ENCODE results near the gene PRAMEF13. TPM values are rescaled to one million over a fixed set of nuclear protein-coding genes. Genes with fewer than 3 reads are reported as not detected.
"Not testable (repeated sequence)": the region's sequence is repeated elsewhere in the genome, so short reads cannot be mapped to it uniquely, and the experiment has no call there.

Gene PRAMEF13, protein sequence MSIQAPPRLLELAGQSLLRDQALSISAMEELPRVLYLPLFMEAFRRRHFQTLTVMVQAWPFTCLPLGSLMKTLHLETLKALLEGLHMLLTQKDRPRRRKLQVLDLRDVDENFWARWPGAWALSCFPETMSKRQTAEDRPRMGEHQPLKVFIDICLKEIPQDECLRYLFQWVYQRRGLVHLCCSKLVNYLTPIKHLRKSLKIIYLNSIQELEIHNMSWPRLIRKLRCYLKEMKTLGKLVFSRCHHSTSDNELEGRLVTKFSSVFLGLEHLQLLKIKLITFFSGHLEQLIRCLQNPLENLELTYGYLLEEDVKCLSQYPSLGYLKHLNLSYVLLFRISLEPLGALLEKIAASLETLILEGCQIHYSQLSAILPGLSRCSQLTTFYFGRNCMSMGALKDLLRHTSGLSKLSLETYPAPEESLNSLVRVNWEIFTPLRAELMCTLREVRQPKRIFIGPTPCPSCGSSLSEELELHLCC
- not detected for polyA plus RNA-seq (2012; ENCODE audit: insufficient read depth, insufficient read length)

DNA sequence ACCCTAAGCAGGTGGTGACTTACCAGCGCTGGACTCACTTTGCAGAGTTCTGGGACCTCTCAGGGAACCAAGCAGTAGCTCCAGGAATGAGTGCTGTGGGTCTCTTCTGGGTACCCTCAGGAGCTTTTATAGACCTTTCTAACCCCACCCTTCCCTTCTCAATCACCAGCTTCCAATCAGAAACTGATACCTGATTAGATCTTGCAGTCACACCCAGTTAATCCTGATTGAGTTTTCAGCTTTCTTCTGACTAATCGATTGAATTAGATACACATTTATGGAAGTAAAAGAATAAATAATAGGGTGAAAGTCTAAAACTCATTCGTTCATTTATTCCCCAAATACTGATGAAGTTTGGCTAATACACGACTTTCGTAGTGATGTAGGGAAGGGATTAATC lies at the start of gene PRAMEF13:
Gene PRAMEF13 (minus strand): TSS at position 101 of the 400 bp plus-strand sequence. CDS start 1,820 bp downstream, outside the sequence.
- not testable (repeated sequence) for H3K4me3 ChIP-seq (ENCODE audit: low read length); DNase-seq (ENCODE audit: low read depth, low spot score)

DNA sequence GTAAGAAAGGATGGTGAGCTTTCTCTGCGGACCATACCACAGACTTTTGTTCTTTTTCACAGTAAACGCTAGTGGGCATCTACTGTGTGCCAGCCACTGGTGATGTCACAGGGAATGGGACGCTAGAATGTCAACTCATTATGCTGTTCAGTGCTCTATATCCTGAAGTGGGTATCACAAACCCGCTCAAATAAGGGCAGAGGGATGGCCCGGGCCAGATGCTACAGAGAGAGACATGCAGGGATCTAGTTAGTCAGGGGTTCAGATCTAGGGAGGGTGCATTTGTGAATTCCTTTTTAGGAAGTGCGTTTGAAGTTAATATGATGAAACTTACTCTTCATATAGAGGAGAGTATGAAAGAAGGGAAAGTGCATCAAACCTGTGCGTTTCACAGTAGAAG lies 45.9 kb upstream of the PRAMEF13 start:
- not testable (repeated sequence) for H3K4me3 ChIP-seq (ENCODE audit: low read length); DNase-seq (ENCODE audit: low read depth, low spot score)

DNA sequence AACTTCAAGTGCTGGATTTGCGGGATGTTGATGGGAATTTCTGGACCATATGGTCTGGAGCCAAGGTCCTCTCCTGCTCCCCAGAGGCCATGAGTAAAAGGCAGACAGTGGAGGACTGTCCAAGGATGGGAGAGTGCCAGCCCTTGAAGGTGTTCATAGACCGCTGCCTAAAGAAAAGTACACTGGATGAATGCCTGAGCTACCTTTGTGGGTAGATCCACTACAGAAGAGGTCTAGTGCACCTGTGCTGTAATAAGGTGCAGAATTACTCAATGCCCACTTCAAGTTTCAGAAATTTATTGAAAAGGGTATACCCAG lies 45.3 kb upstream of the PRAMEF13 start:
- DNase-seq (ENCODE audit: low read depth, low spot score); H3K4me3 ChIP-seq (ENCODE audit: low read length): not testable (repeated sequence)

DNA sequence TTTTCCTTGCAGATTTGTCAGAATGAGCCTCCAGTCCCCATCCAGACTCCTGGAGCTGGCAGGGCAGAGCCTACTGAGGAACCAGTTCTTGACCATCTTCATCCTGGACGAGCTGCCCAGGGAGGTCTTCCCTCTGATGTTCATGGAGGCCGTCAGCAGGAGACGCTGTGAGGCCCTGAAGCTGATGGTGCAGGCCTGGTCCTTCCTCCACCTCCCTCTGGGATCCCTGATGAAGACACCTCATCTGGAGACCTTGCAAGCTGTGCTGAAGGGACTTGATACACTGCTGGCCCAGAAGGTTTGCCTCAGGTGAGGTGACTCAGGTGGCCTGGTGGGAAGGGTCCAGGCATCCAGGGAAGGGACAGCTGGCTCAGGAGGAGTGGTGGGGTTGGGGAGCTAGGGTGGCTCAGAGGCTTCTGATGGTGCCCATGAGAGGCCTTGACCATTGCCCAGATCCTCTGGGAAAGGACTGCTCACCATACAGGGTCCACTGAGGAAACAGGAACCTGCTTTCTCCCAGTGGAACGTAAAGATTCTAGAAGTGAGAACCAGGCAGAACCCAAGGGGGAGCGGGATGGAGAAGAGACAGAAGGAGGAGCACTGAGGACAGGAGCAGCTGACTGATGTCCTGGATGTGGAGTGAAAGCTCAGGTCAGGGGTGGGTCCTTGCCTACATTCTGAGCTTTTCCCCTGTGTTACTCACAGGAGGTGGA lies 44.8 kb upstream of the PRAMEF13 start:
- not testable (repeated sequence) for H3K4me3 ChIP-seq (ENCODE audit: low read length); DNase-seq (ENCODE audit: low read depth, low spot score)

DNA sequence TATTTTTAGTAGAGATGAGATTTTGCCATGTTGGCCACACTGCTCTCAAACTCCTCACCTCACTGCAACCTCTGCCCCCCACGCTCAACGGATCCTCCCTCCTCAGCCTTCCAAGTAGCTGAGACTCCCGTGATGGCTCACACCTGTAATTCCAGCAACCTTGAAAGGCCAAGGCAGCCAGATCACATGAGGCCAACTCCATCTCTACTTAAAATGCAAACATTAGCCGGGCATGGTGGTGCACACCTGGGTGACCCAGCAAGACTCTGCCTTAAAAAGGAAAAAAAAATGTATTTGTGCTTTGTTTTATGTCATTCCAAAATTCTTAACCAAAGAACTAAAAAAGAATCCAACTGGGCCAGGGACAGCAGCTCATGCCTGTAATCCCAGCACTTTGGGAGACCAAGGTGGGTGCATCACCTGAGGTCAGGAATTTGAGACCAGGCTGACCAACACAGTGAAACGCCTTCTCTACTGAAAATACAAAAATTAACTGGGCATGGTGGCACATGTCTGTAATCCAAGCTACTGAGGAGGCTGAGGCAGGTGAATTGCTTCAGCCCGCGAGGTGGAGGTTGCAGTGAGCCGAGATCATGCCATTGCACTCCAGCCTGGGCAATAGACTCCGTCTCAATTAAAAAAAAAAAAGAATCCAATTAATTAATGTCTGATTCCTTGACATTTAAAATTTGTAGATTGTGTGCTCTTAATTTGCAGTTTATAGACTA lies 42.5 kb upstream of the PRAMEF13 start:
- not testable (repeated sequence) for H3K4me3 ChIP-seq (ENCODE audit: low read length); DNase-seq (ENCODE audit: low read depth, low spot score)

DNA sequence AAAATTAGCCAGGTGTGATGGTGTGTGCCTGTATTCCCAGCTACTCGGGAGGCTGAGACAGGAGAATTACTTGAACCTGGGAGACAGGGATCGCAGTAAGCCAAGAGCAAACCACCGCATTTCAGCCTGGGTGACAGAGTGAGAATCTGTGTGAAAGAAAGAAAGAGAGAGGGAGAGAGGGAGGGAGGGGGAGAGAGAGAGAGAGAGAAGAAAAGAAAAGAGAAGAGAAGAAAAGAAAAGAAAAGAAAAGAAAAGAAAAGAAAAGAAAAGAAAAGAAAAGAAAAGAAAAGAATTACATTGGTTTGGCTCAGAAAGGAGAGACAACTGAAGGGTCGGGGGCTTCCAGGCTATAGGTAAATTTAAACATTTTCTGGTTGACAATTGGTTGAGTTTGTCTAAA lies 38.4 kb upstream of the PRAMEF13 start:
- not testable (repeated sequence) for DNase-seq (ENCODE audit: low read depth, low spot score); H3K4me3 ChIP-seq (ENCODE audit: low read length)

DNA sequence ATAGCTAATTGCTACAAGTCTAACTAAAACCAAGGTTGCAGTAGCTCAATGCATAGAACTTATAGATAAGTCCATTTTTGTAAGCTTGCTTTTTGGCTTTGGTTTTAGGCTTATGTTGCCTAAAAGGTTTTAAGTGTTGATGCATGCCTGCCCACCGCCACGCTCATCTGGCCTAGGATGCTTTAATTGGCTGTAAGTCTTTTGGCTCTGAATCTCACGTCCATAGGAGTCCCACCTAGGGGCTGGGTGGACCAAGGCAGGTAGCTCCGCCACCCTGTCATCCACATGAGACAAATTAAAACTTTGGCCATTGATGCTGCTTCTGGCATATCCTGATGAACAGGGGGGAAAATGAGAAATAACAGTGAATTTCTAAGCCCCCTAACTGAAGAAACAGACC lies 36.4 kb upstream of the PRAMEF13 start:
- not testable (repeated sequence) for DNase-seq (ENCODE audit: low read depth, low spot score); H3K4me3 ChIP-seq (ENCODE audit: low read length)

DNA sequence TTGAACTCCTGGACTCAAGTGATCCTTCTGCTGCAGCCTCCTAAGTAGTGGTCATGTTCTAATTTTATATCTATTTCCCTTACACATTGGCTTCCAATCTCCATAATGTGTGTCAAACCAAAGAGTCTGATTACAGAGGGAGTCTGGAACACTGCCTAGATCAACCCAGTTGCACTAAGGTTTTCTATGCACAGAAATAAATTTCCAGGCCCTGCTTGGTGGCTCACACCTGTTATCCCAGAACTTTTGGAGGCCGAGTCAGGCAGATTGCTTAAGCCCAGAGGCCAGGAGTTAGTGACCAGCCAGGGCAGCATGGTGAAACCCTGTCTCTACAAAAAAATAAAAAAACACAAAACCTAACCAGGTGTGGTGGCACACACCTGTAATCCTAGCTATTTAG lies 32.8 kb upstream of the PRAMEF13 start:
- not testable (repeated sequence) for DNase-seq (ENCODE audit: low read depth, low spot score); H3K4me3 ChIP-seq (ENCODE audit: low read length)

DNA sequence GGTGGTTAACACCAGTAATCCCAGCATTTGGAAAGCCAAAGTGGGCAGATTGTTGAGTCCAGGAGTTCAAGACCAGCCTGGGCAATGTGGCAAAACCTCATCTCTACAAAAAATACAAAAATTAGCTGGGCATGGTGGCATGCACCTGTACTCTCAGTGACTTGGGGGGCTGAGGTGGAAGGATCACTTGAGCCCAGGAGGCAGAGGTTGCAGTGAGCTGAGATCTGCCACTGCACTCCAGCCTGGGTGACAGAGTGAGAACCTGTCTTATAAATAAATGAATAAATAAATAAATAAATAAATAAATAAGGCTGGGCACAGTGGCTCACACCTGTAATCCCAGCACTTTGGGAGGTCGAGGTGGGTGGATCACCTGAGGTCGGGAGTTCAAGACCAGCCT lies 30.8 kb upstream of the PRAMEF13 start:
- not testable (repeated sequence) for DNase-seq (ENCODE audit: low read depth, low spot score); H3K4me3 ChIP-seq (ENCODE audit: low read length)

DNA sequence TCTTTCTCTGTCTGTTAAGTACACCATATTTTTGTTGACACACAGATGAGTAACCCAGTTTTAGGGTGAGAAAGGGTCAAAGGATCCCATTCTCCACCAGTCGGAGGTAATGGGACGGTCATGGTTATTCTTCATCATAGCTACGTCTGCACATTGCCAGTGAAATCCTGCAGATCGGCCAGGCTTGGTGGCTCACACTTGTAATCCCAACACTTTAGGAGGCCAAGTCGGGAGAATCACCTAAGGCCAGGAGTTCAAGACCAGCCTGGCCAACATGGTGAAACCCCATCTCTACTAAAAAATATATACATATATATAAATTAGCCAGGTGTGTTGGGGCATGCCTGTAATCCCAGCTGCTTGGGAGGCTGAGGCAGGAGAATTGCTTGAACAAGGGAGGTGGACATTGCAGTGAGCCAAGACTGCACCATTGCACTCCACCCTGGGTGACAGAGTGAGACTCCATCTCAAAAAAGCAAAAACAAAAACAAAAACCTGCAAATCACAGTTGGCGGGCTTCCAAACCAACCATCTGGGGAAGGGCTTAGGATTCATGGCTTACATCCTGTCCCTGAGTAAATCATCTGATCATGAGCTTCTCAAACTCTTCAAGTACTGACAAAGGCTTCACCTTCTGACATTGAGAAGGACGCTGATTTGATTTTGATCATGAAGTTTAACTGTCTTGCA lies 30.0 kb upstream of the PRAMEF13 start:
- not testable (repeated sequence) for H3K4me3 ChIP-seq (ENCODE audit: low read length)
- DNase-seq (ENCODE audit: low read depth, low spot score), result peak; percentile 7

DNA sequence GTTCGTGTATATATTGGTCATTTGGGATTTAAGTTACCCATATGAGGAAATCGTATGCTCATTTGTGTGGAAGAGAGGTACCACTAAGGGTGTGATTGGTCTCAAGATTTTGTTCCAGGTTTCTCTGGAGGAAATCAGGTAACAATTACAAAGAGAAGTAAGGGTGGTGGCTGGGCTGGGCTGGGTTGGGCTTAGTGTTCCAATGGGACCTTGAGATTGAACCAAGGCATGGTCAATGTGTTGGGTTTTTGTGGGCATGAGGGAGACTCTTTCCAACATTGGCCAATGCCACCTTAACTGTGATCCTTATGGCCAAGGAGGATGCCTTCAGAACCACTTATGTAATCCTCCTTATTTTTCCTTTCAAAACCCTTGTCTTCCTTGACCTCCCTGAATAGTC lies 29.4 kb upstream of the PRAMEF13 start:
- H3K4me3 ChIP-seq (ENCODE audit: low read length), result not testable (repeated sequence)

DNA sequence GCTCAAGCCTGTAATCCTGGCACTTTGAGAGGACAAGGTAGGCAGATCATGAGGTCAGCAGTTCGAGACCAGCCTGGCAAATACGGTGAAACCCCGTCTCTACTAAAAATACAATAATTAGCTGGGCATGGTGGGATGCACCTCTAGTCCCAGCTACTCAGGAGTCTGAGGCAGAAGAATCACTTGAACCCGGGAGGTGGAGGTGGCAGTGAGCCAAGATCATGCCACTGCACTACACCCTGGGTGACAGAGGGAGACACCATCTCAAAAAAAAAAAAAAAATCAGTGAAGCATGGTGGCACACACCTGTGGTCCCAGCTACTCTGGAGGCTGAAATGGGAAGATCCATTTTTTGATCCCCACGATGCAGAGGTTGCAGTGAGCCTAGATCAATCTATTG lies 28.9 kb upstream of the PRAMEF13 start:
- not testable (repeated sequence) for DNase-seq (ENCODE audit: low read depth, low spot score); H3K4me3 ChIP-seq (ENCODE audit: low read length)

More for the DNA sequence above, 29.4 kb upstream of the PRAMEF13 start:
- DNase-seq (ENCODE audit: low read depth, low spot score), result not testable (repeated sequence)

DNA sequence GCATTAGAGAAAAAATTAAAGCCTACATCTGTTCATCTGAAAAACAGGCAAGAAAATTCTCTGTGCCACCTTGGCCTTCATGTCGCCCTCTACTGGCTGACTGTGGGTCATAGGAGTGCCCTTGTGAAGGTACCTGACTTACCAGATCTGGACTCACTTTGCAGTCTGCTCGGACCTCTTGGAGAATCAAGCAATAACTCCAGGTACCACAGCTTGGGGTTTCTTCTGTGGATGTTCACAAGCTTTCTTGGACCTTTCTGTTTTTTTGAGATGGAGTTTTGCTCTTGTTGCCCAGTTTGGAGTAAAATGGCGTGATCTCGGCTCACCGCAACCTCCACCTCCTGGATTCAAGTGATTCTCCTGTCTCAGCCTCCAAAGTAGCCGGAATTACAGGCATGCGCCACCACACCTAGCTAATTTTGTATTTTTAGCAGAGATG lies 27.2 kb upstream of the PRAMEF13 start:
- no peak overlapping the region for H3K4me3 ChIP-seq (ENCODE audit: low read length)
- DNase-seq (ENCODE audit: low read depth, low spot score), result peak; percentile 20

DNA sequence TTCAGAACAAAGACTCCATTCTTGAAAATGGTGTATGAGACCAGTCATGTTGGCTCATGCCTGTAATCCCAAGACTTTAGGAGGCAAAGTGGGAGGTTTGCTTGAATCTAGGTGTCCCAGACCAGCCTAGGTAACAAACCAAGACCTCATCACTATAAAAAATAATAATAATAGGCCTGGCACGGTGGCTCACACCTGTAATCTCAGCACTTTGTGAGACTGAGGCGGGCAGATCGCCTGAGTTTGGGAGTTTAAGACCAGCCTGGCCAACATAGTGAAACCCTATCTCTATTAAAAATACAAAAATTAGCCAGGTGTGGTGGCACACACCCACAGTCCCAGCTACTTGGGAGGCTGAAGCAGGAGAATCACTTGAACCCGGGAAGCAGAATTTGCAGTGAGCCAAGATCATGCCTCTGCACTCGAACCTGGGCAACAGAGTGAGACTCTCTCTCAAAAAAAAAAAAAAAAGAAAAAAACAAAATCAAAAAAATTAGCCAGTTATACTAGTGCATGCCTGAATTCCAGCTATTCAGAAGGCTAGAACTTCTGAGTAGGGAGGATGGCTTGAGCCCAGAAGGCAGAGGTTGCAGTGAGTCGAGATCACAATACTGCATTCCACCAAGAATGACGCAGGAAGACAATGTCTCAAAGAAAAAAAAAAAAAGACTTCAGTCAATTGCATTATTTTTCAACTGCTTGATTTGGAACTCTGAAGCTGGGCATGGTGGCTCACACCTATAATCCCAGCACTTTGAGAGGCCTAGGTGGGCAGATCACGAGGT lies 26.3 kb upstream of the PRAMEF13 start:
- DNase-seq (ENCODE audit: low read depth, low spot score); H3K4me3 ChIP-seq (ENCODE audit: low read length): not testable (repeated sequence)

DNA sequence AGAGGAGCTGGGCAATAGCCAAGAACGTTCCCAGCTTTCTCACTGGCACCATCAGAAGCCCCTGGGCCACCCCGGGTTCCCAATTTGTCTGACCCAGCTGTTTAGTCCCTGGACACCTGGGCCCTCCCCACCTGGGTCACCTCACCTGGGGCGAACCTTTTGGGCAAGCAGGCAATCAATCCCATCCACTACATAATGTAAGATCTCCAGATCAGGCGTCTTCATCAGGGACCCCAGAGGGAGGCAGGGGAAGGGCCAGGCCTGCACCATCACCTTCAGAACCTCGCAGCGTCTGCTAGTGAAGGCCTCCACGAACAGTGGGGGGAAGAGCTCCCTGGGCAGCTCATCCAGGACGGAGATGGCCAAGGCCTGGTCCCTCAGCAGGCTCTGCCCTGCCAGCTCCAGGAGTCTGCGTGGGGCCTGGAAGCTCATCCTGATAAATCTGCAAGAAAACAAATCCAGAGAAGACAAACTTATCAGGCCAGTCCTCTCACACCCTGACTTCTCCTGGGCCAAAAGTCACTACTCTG lies 24.5 kb upstream of the PRAMEF13 start, which contains the start of gene PRAMEF18:
Gene PRAMEF18 (minus strand): TSS at position 480 of the 530 bp plus-strand sequence. CDS start 48 bp downstream, at position 432.
- not testable (repeated sequence) for DNase-seq (ENCODE audit: low read depth, low spot score); H3K4me3 ChIP-seq (ENCODE audit: low read length)

DNA sequence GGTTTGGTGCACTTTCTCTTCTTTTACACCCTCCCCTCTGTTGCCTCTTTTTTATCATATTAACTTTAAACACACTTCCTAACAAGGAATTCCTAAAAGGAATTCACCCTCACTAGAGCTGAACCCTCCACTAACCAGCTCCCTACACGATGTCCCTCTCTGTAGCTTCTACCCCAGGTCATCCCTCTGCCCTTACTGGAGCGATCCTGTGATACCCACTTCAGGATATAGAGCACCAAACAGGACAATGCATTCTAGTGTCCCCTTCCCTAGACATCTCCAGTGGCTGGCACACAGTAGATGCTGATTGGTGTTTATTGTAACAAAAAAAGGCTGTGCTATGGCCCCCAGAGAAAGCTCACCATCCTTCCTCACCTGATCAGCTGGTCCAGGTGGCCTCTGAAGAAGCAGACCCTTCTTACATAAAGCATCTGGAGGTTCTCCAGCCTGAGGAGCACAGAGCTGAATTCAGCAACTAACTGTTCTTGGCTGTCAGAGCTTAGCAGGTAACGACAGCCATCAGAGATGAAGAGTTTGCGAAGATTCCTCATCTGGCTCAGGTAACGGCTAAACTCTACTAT lies 23.4 kb upstream of the PRAMEF13 start:
- no peak for DNase-seq (ENCODE audit: low read depth, low spot score)
- H3K4me3 ChIP-seq (ENCODE audit: low read length), result no peak overlapping the region

DNA sequence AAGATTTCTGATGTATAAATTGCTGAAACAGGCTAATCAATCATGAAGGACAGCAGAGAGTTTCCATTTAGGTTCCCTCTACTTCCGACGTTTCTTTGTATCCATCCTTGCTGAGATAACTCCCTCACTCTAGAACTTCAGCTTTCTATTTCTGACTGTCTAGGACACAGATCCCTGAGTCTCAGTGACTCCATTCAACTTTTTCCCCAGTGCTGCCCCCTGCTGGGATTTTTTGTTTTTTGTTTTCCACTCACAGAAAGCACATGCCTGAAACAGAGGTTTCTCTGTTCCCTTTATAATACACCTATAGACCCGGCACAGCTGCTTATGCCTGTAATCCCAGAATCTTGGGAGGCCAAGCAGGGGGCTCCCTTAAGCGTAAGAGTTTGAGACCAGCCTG lies 21.6 kb upstream of the PRAMEF13 start:
- DNase-seq (ENCODE audit: low read depth, low spot score); H3K4me3 ChIP-seq (ENCODE audit: low read length): not testable (repeated sequence)

Measured in Jurkat, Clone E6-1 (cell line).